Ectodermal cell (in vitro differentiated cells): ENCODE data around the gene B4GALT3.

Source experiments
- H3K27ac ChIP-seq: 2 replicates; pipeline ENCODE4 v1.7.0; 2013; ENCODE audit warnings: mild to moderate bottlenecking, low read depth, low read length; ENCODE audit not compliant: insufficient read depth, poor library complexity, severe bottlenecking
- H3K27me3 ChIP-seq: 2 replicates; pipeline ENCODE4 v1.7.0; 2013; ENCODE audit warnings: mild to moderate bottlenecking, low read length; ENCODE audit not compliant: insufficient read depth, control insufficient read depth, poor library complexity, severe bottlenecking
- H3K36me3 ChIP-seq: one replicate; pipeline ENCODE4 v1.7.0; 2013; ENCODE audit warnings: low read length; ENCODE audit not compliant: control insufficient read depth, insufficient read depth
- H3K4me1 ChIP-seq: one replicate; pipeline ENCODE4 v1.7.0; 2013; ENCODE audit warnings: low read length; ENCODE audit not compliant: control insufficient read depth, insufficient read depth
- H3K4me3 ChIP-seq: 2 replicates; pipeline ENCODE4 v1.7.0; 2013; ENCODE audit warnings: low read depth, low read length, control low read depth; ENCODE audit not compliant: insufficient read depth
- H3K9me3 ChIP-seq: 2 replicates; pipeline ENCODE4 v1.7.0; 2013; ENCODE audit warnings: mild to moderate bottlenecking, low read length, moderate library complexity; ENCODE audit not compliant: control insufficient read depth
- WGBS, 2 experiments: methylation state at CpG; one replicate each; pipeline ENCODE4 v1.1.7; 2013; ENCODE audit warnings: missing lambda C conversion rate in 2 of 2; 5-methylcytosine and 5-hydroxymethylcytosine counted together

Gene B4GALT3

DNA sequence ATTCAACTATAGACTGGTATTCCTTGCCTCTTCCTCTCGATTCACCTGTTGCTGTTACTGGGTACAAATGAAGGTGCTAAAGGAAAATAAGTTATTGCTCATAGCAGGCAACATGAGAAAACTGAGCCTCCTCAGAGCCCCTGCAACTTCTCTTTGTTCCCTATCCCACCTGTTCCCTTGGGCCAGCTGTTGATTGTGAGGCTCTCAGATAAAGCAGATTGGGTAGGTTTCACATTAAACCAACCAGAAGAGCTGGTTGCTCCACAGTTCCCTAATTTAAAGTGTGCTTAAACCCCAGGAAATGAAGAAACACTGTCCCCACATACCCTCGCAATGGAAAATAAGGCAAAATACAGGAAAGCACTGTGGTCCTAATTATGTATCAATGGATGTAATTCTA lies 49.7 kb downstream of the B4GALT3 start:
- Histone ChIP-seq H3K36me3 (peaks cover 41% of the 10 kb centered on the region), H3K27ac (no peak overlapping the region)
- WGBS, 2 experiments, result 94 to 100% methylated on average over 2 of the region's 2 CpGs

DNA sequence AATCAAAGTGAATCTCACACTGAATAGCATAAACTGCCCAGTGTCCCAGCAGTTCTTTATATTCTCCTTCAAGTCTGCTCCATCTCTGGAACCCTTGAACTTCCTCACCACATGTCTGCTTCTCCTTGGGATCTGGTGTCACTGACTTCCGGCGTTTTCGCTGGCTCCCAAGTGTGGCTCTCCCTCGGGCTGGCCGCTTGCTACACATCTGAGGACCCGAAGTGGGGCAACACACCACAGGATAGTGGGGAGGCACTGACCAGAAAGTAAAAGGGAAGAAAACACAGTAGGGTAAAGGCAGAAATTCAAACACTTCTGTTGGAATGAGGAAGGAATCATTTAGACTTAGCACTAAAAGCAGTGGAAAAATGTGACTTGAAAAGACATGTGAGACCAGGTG lies 54.3 kb downstream of the B4GALT3 start:
- H3K4me1 ChIP-seq, result peaks cover 8% of the 10 kb centered on the region
- H3K9me3 ChIP-seq, result no peaks in the 10 kb centered on the region
- no peak overlapping the region for H3K27ac ChIP-seq
- H3K36me3 ChIP-seq, result peaks cover 58% of the 10 kb centered on the region
- H3K27me3 ChIP-seq, result no peaks in the 10 kb centered on the region
- 97% methylated on average over 6 of the region's 6 CpGs for WGBS, 2 experiments
- no peak overlapping the region for H3K4me3 ChIP-seq

More for the DNA sequence above, 49.7 kb downstream of the B4GALT3 start:
- Histone ChIP-seq H3K4me3 (no peak overlapping the region), H3K27me3 (no peaks in the 10 kb centered on the region), H3K4me1 (peaks cover 7% of the 10 kb centered on the region), H3K9me3 (no peaks in the 10 kb centered on the region)

DNA sequence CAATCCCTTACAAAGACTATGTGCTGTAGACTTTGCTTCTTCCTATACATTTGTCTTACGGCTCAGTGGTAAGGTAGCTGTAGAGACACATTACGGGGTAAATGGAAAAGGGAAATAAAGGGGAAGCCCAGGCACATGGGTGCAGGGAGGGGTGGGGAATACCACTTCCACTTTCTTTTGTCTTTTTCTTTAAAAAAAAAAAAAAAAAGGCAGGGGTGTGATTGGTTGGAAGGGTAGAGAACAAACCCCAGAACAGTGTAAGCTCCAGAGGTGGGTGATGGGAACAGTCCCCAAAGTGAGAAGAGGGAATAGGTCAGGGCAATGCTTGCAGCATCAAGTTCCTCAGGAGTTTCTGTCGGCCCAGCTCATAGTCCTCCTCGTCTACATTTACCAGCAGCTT lies 55.5 kb downstream of the B4GALT3 start:
- Histone ChIP-seq H3K27ac (no peak overlapping the region), H3K27me3 (no peaks in the 10 kb centered on the region), H3K9me3 (no peaks in the 10 kb centered on the region), H3K4me1 (peaks cover 10% of the 10 kb centered on the region), H3K4me3 (no peak overlapping the region), H3K36me3 (peaks cover 58% of the 10 kb centered on the region)
- WGBS, 2 experiments, result 96 to 97% methylated on average over 4 of the region's 4 CpGs
